NCI-H187 treated with DMSO at 0.1 percent for 48 hours (cell line): Measurements from ENCODE around the gene VSIG10L2.
"Not testable (repeated sequence)": the region's sequence is repeated elsewhere in the genome, so short reads cannot be mapped to it uniquely, and the experiment has no call there.

ENCODE experiments used
- DNase-seq: peaks from one replicate; lab custom pipeline; 2025; lab: John Stamatoyannopoulos, UW

Gene VSIG10L2

DNA sequence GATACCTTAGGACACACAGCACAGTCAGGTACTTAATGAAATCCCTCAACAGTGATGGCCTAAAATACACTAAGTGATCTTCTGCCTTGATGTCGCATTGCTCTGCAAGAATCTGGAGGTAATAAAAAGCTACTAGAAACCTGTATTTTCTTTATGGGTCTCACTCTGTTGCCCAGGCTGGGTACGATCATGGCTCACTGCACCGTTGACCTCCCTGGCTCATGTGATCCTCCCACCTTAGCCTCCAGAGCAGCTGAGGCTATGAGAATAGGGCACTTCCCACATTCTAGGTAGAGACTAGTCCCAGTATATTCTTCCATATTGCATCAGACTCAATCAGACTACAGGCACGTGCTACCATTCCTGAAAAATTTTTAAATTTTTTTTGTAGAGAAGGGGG lies 21.7 kb downstream of the VSIG10L2 start:
- no peak for DNase-seq

DNA sequence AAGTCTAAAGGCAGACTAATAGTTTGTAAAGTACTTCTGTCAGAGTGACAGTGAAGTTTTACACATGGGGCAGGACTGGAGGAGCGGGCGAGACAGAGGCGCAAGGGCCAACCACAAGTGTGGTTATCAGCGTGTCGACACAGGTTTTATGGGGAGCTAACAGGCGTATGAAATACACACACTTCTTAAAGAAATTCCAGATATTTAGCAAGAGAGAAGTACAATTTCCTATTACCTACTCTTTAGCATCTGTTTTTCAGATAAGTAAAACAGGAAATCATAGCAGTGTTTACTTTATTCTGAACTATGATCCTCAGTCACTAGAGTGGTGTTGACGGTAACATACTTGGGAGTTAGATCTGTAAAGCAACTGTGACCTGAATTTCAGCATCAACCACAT lies 22.5 kb downstream of the VSIG10L2 start:
- no peak for DNase-seq

DNA sequence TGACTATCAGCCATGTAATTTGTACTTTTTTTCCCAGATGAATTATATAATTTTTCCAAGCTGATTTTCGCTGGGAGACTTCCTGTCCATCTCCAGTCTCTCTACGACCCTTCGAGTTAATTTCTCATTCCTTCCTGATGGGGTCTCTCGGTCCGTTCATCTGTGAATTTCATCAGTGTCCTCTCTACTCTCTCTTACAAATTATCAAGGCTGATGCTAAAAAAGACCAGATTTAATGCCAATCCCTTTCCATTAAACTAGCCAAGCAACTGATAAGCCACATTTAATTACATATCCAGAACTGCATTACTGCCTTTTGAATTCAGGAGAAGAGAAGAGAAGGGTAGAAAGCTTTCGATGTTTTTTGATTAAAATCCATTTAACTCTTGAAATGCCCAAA lies 25.8 kb downstream of the VSIG10L2 start:
- DNase-seq: no peak

DNA sequence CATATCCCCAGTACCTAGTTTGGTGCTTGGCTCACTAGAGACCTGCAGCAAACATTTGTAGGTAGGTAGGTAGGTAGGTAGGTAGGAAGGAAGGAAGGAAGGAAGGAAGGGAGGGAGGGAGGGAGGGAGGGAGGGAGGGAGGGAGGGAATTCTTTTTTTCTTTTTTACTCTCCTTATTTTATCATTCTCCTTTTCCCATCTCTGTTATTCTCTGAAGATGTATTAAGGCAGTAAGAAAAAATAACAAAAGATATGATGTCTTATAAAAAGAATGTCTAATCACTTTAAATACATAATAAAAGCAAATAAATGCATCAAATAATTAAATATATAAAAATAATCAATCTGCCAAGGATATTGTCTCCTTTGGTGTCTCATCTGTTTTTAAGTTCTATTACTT lies 28.4 kb downstream of the VSIG10L2 start:
- no peak for DNase-seq

DNA sequence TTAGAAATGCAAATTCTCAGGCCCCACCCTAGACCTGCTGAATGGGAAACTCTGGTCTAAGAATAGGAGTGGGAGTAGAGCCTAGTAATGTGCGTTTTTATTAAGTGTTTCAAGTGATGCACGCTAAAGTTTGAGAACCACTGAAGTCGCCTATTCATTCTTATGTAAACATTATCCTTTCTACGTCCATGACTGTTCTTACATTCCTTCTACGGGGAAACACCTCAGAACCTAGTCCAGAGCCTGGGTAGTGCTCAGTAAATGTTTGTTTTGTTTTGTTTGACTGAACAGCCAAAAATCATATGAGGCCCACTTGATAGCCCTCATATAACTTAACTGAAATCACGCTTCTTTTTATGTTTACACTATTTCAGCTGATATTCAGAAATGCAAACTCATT lies 29.8 kb downstream of the VSIG10L2 start:
- DNase-seq: no peak

DNA sequence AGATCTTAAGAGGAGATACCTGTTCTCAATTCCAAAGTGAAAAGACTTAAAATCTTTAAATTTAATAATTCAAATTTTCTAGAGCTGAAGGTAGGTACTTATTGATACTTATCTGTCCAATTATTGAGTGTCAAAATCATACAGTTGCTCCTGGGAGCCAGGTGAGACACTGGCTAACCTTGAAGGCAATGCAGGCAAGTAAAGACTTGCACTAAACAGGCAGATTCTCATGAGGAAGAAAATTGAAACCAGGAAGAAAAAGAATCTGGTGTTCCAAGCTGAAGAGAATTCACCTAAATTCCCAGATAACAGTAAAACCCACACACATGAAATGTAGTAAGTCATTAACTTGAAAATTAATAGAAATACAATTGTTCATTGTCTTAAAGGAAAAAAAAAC lies 30.3 kb downstream of the VSIG10L2 start:
- no peak for DNase-seq

DNA sequence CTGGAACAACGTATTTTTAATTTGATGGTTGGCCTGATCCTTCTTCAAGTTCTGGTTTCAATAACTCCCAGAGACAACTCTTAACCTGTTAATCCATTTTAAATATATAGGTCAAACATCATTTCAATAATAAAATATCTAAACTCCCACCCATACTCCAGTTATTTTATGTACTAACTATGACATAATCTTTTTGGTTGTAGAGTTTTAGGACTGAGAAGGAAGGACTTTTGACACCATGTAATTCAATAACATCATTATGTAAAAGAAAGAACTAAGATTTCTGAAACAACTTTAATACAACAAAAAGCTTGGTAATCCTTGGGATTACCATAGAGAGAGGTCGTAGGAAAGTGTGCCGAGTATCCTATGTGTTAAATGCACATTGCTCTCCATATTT lies 31.5 kb downstream of the VSIG10L2 start:
- no peak for DNase-seq

DNA sequence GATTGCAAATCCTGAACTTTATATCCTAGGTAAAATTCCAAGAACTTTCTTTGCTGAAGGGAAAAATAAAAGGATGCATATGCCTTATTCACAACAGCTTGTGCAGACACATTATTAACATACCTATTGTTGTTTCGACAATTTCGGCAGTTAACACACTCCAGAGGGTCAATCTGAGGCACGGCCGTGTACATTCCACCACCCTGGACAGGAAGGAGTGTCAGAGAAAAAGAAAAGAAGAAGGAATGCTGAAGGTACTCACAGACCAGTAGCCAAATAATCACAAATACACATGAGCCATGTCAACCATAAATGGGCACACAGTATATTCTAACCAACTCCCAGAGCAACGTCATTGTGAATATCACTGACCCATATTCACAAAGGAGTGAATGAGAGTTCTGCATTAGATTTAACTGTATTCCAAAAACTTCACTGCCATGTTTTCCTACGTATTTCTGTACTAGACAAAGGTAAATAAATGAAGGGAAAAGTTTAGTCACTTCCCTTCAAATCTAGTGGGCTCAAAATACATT lies 32.4 kb downstream of the VSIG10L2 start:
- DNase-seq: no peak

DNA sequence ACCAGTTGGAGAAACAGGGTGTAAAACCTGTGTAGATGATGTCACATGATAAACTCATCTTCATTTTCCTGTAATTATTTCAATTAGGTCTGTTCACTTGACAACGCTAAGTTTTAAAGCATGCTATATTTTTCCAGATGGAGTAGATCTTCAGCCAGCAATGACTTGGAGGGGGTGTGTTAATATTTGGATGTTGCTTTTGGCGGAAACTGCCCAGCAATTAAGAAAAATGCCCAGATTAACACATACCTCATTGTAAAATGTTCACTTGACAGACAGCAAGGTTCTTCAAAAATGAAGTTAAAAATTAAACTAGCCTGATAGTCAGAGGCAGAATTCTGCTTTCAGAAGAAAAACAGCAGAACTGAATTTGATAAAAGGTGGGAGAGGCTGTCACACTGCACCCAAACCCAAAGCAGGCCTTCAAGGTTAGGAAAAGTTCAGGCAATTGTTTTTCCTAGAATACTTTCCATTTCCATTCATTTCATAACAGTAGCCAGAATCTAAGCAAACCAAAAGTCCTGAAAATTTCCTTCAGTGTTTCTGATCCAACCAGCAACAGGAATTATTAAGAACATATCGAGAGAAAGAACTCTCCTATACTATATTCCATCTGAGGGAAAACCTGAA lies 33.0 kb downstream of the VSIG10L2 start:
- no peak for DNase-seq

DNA sequence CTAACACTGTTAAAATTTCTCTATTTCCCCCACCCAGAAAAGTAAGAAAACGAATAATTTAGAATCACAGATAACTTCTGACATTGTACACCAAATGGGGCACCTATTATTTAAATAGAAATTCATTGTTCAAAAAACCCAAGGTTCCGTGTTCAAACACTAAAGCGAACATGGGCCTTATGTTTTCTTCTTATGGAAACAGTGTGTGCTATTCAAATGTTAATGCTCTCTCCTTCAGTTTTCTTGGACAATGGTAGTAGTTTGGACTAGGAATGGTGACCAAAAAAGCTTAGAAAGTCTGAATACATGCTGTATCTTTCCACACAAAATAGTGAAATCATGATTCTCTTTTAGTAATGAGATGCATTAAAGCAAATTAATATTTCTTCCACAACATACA lies 33.7 kb downstream of the VSIG10L2 start:
- DNase-seq: no peak

DNA sequence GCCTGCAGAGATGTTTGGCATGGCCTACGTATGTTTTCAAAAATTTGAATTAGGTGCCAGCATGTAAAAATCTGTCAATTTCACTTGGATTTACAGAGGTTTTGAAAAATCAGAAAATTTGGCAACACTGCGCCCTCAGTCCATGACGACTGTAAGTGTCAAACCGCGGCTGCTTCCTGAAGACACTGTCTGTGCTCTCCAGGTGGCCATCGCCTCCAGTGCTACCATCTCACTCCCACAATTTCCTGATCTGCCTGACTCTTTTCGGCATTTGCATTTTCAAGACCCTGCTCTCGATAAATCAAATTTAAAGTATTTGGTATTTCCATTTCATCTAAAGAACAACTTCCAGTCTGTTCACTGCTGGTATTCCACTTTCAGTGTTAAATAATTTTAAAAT lies 34.6 kb downstream of the VSIG10L2 start:
- no peak for DNase-seq

DNA sequence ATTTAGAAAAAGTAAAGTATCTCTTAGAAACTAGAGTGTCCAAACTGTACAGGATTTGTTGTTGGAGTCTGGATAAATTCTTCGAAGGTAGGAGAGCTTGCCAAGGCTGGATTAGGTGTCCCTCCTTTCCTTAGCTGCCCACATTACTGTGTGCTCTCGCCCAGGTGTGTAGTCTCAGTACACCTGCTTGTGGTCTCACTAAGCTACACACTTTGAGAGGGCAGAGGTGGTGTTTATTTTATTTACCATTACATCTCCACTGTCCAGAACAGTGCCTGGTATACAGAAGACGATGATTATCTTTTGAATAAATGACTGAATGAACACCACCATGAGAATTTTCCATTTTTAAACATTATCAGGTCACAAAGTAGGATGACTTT lies 36.5 kb downstream of the VSIG10L2 start:
- no peak for DNase-seq

DNA sequence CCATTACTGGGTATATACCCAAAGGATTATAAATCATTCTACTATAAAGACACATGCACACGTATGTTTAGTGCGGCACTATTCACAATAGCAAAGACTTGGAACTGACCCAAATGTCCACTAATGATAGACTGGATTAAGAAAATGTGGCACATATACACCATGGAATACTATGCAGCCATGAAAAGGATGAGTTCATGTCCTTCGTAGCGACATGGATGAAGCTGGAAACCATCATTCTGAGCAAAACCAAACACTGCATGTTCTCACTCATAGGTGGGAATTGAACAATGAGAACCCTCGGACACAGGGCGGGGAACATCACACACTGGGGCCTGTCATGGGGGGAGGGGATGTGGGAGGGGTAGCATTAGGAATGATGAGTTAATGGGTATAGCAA lies 40.1 kb downstream of the VSIG10L2 start:
- DNase-seq: not testable (repeated sequence)

DNA sequence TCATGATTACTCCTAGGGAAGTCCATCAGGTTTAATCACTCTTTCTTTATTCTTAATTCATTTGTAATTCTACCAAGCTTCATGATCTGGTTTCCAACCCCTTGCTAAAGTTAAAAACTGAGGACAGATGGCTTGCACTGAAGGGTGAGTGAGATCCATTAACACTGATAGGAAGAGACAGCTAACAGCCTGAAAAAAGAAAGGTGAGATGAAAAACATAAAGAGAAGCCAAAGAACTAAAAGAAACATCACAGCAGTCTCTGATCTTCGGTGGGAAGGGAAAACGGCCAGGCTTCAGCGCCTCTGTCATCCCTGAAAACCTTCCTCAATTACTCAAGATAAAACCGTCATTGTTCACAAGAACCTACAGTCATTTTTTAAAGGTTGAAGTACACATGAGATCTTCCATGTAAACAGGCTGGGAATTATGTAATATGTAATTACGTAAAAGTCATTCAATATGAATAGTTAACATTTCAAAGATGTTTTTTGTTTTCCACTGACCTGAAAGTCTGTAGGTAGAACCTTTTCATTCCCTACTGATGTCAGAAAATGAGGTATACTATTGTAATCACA lies 41.3 kb downstream of the VSIG10L2 start:
- no peak for DNase-seq

DNA sequence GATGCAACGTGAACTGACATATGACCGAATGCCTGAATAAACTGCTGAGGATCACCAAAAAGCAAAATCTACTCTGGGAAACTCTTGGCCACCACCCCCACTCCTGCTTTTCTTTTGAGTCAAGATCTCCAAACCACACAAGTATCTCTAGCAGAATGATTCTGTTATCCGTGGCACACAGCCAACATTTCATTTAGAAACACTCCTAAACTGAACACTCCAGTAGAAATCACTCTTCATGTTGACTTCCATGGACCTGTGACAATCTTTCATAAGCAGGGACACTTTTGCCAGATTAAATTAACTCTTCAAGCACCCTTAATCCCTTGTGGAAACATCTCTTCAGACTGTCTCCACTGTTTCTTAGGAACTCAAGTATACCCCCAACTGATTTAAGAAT lies 44.4 kb downstream of the VSIG10L2 start:
- DNase-seq: peak; percentile 84

DNA sequence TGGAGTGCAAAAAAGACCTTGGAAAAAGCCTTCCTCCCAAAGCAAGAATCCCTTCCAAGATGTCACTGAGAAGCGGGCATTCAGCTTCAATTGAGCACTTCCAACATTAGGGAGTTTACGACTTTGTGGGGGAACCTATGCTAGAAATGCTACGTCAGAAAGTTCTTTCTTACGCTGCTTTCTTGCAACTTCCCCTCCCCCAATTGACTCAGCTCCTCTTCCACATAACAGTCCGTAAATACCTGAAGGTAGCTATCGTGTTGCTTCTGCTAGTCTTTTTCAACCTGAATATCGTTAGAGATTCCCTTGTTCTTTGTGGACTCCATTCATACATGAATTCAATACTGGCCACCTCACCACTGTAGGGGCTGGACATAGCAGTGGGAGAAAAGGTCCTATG lies 47.0 kb downstream of the VSIG10L2 start:
- no peak for DNase-seq

DNA sequence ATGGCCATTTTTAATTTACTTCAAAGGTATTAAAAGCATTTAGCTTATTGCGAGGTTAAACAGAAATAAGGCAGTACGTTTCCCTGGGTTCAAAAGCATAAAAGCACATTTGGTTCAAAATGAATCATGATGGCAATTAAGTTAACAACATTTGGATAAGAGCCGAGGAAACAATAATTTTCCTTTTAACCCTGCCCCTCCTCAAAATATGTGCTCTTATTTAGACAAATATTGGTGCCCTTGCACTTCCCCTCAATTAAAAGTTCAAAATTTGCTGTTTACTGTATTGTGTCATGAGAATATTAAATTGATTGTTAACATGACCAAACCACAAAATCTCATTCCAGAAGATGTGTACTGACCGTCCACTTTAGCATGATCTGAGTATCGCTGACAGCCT lies 48.7 kb downstream of the VSIG10L2 start:
- DNase-seq: no peak

DNA sequence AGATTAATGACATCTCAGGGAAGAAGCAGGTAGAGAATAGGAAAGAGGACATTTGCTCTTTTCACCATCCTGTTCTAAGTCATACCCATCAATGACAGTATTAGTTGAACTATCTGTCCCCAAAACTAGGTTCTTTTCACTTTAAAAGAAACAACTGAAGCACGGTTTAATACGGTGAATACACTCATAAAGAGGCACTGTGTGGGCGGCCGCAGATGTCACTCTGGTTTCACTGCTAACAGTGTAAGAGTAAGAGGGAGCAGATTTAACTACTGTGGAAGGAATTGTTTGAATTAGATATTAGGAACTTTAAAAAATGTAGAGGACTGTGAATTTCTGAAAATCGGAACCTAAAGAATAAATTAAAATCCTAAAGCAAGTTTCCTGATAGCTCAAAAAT lies 49.5 kb downstream of the VSIG10L2 start:
- no peak for DNase-seq

DNA sequence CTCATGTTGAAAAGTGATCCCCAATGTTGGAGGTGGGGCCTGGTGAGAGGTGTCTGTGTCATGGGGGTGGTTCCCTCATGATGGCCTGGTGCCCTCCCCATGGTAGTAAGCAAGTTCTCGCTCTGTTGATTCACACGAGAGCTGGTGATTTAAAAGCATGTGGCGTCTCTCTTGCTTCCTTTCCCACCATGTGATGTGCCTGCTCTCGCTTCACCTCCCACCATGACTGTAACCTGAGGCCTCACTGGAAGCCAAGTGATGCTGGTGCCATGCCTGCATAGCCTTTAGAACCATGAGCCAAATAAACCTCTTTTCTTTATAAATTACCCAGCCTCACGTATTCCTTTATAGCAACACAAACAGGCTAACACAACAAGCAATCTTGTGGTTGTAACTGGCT lies 52.4 kb downstream of the VSIG10L2 start:
- no peak for DNase-seq

DNA sequence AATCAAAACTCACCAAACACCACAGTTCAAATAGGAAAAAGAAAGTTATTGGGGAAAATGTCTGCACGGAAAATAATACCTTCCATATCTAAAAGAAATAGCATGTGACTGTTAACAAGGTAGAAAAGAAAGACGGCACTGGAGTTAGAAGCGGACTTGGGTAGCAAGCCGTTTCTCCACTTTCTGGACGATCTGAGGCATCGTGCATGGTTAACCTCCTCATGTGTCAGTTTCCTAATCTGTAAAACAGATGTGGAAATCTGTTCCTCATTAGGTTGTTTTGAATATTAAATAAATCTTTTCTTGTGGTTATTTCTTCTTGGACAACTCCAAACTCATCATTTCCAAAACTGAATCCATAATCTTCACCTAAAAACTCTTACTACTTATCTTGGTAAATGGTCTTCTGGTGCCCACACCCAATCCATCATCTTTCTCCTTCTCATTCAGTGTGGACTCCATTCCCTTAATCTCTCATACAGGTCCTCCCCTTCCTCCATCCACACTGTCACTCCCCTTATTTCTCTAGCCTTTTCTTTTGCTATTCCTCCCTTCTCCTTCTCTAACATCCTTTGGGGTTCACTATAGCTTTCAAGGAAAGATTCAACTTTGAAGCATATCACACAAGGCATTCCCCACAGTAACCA lies 53.5 kb downstream of the VSIG10L2 start:
- no peak for DNase-seq

DNA sequence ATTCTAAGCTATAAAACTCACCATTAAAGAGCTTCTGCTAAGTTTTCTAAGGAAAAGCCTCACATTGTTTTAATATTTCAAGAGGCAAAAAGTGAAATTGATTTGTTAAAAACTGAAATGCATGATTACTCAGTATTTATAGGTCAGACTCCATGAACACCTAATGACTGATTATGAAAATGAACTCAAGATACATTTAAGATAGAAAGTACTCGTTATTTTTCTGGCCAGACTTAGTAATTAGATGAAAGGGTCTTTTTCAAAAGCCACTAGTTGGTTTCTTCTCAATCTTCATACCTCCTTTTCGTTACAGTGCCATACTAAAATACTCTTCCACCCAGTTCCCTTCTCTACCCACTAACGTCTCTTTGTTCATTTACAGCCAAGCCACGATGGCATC lies 56.3 kb downstream of the VSIG10L2 start:
- no peak for DNase-seq
